GM12878 (cell line): ENCODE measurements around the gene CRYGS. TPM values are rescaled to one million over a fixed set of nuclear protein-coding genes. Genes with fewer than 3 reads are reported as not detected.
A peak's percentile ranks its signal among the peaks of the same experiment; 100 is the strongest.

Experiments
- ATF7 ChIP-seq: fragments of 450-650 bp; IDR thresholded peaks from 2 replicates; pipeline ENCODE4 v1.6.1; 2016; ENCODE audit warnings: low read depth, mild to moderate bottlenecking
- HDGF ChIP-seq: fragments of 450-650 bp; IDR thresholded peaks from 2 replicates; pipeline ENCODE4 v1.6.1; 2016; ENCODE audit warnings: antibody characterized with exemption
- IRF3 ChIP-seq: fragments of 450-650 bp; IDR thresholded peaks from 2 replicates; pipeline ENCODE4 v1.6.1; 2014; ENCODE audit warnings: mild to moderate bottlenecking
- MEF2A ChIP-seq: IDR thresholded peaks from 2 replicates; pipeline ENCODE4 v1.6.1; 2011; ENCODE audit warnings: low read depth, mild to moderate bottlenecking, low read length, moderate library complexity; ENCODE audit not compliant: insufficient read depth
- MTA3 ChIP-seq: IDR thresholded peaks from 2 replicates; pipeline ENCODE4 v1.6.1; 2012; ENCODE audit warnings: low read length, inconsistent platforms, borderline replicate concordance
- MYC ChIP-seq: IDR thresholded peaks from 2 replicates; pipeline ENCODE4 v1.6.1; 2011; ENCODE audit warnings: mild to moderate bottlenecking, low read length, moderate library complexity, inconsistent platforms; ENCODE audit not compliant: insufficient read depth, insufficient replicate concordance, insufficient read length, severe bottlenecking
- NFYA ChIP-seq: IDR thresholded peaks from 2 replicates; pipeline ENCODE4 v1.6.1; 2011; ENCODE audit warnings: low read depth, mild to moderate bottlenecking, low read length, improper control_type of control experiment, borderline replicate concordance
- NR2F1 ChIP-seq: fragments of 450-650 bp; conservative IDR thresholded peaks from 2 replicates; pipeline ENCODE4 v1.6.1; 2017; ENCODE audit warnings: mild to moderate bottlenecking
- PML ChIP-seq: IDR thresholded peaks from 2 replicates; pipeline ENCODE4 v1.6.1; 2012; ENCODE audit warnings: low read length, inconsistent platforms
- POLR2AphosphoS5 ChIP-seq: IDR thresholded peaks from 2 replicates; pipeline ENCODE4 v1.6.1; 2011; ENCODE audit warnings: mild to moderate bottlenecking, low read length, inconsistent platforms
- POU2F2 ChIP-seq: IDR thresholded peaks from 3 replicates; pipeline ENCODE4 v1.6.1; 2011; ENCODE audit warnings: low read depth, mild to moderate bottlenecking, low read length, borderline replicate concordance
- SIN3A ChIP-seq: IDR thresholded peaks from 2 replicates; pipeline ENCODE4 v1.6.1; 2012; ENCODE audit warnings: low read depth, low read length, improper control_type of control experiment
- SKIL ChIP-seq: fragments of 450-650 bp; IDR thresholded peaks from 2 replicates; pipeline ENCODE4 v1.6.1; 2017; ENCODE audit warnings: mild to moderate bottlenecking, low read depth, inconsistent platforms; ENCODE audit not compliant: poor library complexity, severe bottlenecking
- SREBF2 ChIP-seq: IDR thresholded peaks from 2 replicates; pipeline ENCODE4 v1.6.1; 2012; ENCODE audit warnings: mild to moderate bottlenecking, low read length
- TCF3 ChIP-seq: IDR thresholded peaks from 2 replicates; pipeline ENCODE4 v1.6.1; 2012; ENCODE audit warnings: low read depth, mild to moderate bottlenecking, low read length, borderline replicate concordance; ENCODE audit not compliant: insufficient read depth
- ZBTB11 ChIP-seq: fragments of 450-650 bp; formaldehyde crosslinking; IDR thresholded peaks from 2 replicates; pipeline ENCODE4 v1.5.0; 2022; ENCODE audit warnings: mild to moderate bottlenecking, missing genetic modification characterization
- ZNF217 ChIP-seq: fragments of 450-650 bp; IDR thresholded peaks from 2 replicates; pipeline ENCODE4 v1.6.1; 2017; ENCODE audit warnings: antibody characterized with exemption, mild to moderate bottlenecking
- ZNF274 ChIP-seq: IDR thresholded peaks from one replicate; pipeline ENCODE4 v1.8.0; 2011; ENCODE audit not compliant: insufficient read length, insufficient read depth
- ZNF592 ChIP-seq: fragments of 450-650 bp; IDR thresholded peaks from 2 replicates; pipeline ENCODE4 v1.6.1; 2017; ENCODE audit warnings: mild to moderate bottlenecking, moderate library complexity
- polyA plus RNA-seq, 11 experiments: library from polyadenylated mRNA; depleted of rRNA in 4 of 11; unstranded in 6 of 11; stranded (reverse) in 5 of 11; fragments of >200 nt; fragmentation: Nextera tagmentation in 4 of 11; fragmentation: Illumina TruSeq in 1 of 11; extraction: Ambion mirVana in 4 of 11; extraction: Trizol in 1 of 11; gene quantifications; 1 replicate in 1 of 11; 2 replicates in 10 of 11; pipeline versions ENCODE4 v1.2.1 to v1.2.3, GENCODE V29; 2011 to 2016; ENCODE audit warnings: inconsistent platforms in 2 of 11, missing spikeins in 2 of 11, low read depth in 1 of 11
- total RNA-seq, 4 experiments: library from RNA; depleted of rRNA in 3 of 4; stranded (reverse); fragments of >200 nt in 3 of 4; fragmentation: Illumina TruSeq in 1 of 4; extraction: Trizol in 1 of 4; gene quantifications; 2 replicates each; pipeline versions ENCODE4 v1.2.1 to v1.2.3, GENCODE V29; 2013 to 2021

Gene CRYGS
- total and polyA plus RNA-seq, 10 of the 15 experiments (the other 5 are each of a cell fraction or from before 2014, with no cell fraction given) = 1.1 to 6.0 (median 2.5) TPM

- no peak for TF ChIP-seq ZNF592
- TF ChIP-seq NR2F1 = peak; percentile 65
- no peak for TF ChIP-seq ZBTB11
- no peak for TF ChIP-seq NFYA
- no peak for TF ChIP-seq ZNF217
- peak; percentile 42 for TF ChIP-seq ATF7
- no peak for TF ChIP-seq MEF2A
- no peak for TF ChIP-seq MYC
- TF ChIP-seq IRF3 = peak; percentile 40; the same call in 1 of the 2 replicates
- peak; percentile 78; the same call in 2 of the 3 replicates for TF ChIP-seq POU2F2
- TF ChIP-seq SREBF2 = no peak
- no peak; the same call in none of the 2 replicates for TF ChIP-seq TCF3
- peak; percentile 95 for TF ChIP-seq POLR2AphosphoS5
- peak; percentile 42 for TF ChIP-seq SKIL
- TF ChIP-seq ZNF274 = no peak
- peak; percentile 52; the same call in 1 of the 2 replicates for TF ChIP-seq SIN3A
- TF ChIP-seq MTA3 = no peak
- no peak for TF ChIP-seq HDGF
- peak; percentile 93 for TF ChIP-seq PML
Observed at GRCh38 chr3:186567072-186567921, 23.1 kb upstream of the CRYGS start, which contains the start of gene TBCCD1 (continued).
